NCI-H526 treated with DMSO at 0.1 percent for 48 hours (cell line): ENCODE results near the gene PNCK.

Source experiments
- DNase-seq: peaks from one replicate; lab custom pipeline; 2025; lab: John Stamatoyannopoulos, UW

The PNCK gene

GRCh38 chrX:153640736-153641575, 32.7 kb downstream of the PNCK start:
- no peak for DNase-seq

GRCh38 chrX:153640045-153640686, 33.4 kb downstream of the PNCK start:
- DNase-seq = no peak

- DNase-seq = no peak
Observed at GRCh38 chrX:153639177-153640044, 34.2 kb downstream of the PNCK start.

- DNase-seq = no peak
Observed at GRCh38 chrX:153638436-153639176, 35.0 kb downstream of the PNCK start.

GRCh38 chrX:153638041-153638371, 35.6 kb downstream of the PNCK start:
- DNase-seq = no peak

GRCh38 chrX:153637121-153638040, 36.2 kb downstream of the PNCK start:
- no peak for DNase-seq

GRCh38 chrX:153636716-153637115, 36.9 kb downstream of the PNCK start:
- DNase-seq = no peak

GRCh38 chrX:153635788-153636668, 37.6 kb downstream of the PNCK start:
- peak; percentile 11 for DNase-seq

- DNase-seq = no peak
Observed at GRCh38 chrX:153635388-153635787, 38.2 kb downstream of the PNCK start.

- DNase-seq = no peak
Observed at GRCh38 chrX:153634832-153635231, 38.8 kb downstream of the PNCK start.

GRCh38 chrX:153634236-153634635, 39.4 kb downstream of the PNCK start:
- no peak for DNase-seq

- DNase-seq = no peak
Observed at GRCh38 chrX:153633607-153634180, 39.9 kb downstream of the PNCK start.

- DNase-seq = no peak
Observed at GRCh38 chrX:153633048-153633447, 40.6 kb downstream of the PNCK start.

GRCh38 chrX:153632595-153632946, 41.0 kb downstream of the PNCK start:
- no peak for DNase-seq

- DNase-seq = no peak
Observed at GRCh38 chrX:153631907-153632594, 41.6 kb downstream of the PNCK start.

- no peak for DNase-seq
Observed at GRCh38 chrX:153631346-153631745, 42.3 kb downstream of the PNCK start.

GRCh38 chrX:153628665-153629064, 44.9 kb downstream of the PNCK start:
- DNase-seq = no peak

GRCh38 chrX:153628129-153628528, 45.5 kb downstream of the PNCK start:
- DNase-seq = no peak

- no peak for DNase-seq
Observed at GRCh38 chrX:153627675-153628111, 45.9 kb downstream of the PNCK start.
